Loucy (cell line): ENCODE results near the gene SGF29.

Source experiments
- EZH2phosphoT487 ChIP-seq: fragments of 200-600 bp; IDR thresholded peaks from 2 replicates; pipeline ENCODE4 v1.6.1; 2018; ENCODE audit warnings: antibody characterized with exemption, mild to moderate bottlenecking, moderate library complexity, borderline replicate concordance
- TF ChIP-seq, protein P1 (sequence below): fragments of 200-600 bp; sonication (generic); conservative IDR thresholded peaks from 2 replicates; pipeline ENCODE4 v1.5.1; 2014; ENCODE audit warnings: mild to moderate bottlenecking, antibody characterized with exemption, low read length

- TF ChIP-seq, protein P1, sequence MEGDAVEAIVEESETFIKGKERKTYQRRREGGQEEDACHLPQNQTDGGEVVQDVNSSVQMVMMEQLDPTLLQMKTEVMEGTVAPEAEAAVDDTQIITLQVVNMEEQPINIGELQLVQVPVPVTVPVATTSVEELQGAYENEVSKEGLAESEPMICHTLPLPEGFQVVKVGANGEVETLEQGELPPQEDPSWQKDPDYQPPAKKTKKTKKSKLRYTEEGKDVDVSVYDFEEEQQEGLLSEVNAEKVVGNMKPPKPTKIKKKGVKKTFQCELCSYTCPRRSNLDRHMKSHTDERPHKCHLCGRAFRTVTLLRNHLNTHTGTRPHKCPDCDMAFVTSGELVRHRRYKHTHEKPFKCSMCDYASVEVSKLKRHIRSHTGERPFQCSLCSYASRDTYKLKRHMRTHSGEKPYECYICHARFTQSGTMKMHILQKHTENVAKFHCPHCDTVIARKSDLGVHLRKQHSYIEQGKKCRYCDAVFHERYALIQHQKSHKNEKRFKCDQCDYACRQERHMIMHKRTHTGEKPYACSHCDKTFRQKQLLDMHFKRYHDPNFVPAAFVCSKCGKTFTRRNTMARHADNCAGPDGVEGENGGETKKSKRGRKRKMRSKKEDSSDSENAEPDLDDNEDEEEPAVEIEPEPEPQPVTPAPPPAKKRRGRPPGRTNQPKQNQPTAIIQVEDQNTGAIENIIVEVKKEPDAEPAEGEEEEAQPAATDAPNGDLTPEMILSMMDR, result no peak
- TF ChIP-seq EZH2phosphoT487, result no peak
These were observed 30.9 kb upstream of the SGF29 start for GRCh38 chr16:28522792-28523191.
